PC-9 (cell line): ENCODE results near the gene ARHGAP32.

ENCODE experiments used
- EZH2 ChIP-seq: fragments of 200-600 bp; sonication (generic); IDR thresholded peaks from 2 replicates; pipeline ENCODE4 v1.8.0; 2017; ENCODE audit warnings: antibody characterized with exemption, low read depth
- TF ChIP-seq, protein P1 (sequence below): fragments of 200-600 bp; sonication (generic); conservative IDR thresholded peaks from 2 replicates; pipeline ENCODE4 v1.6.1; 2017; ENCODE audit warnings: mixed run types, antibody characterized with exemption, mild to moderate bottlenecking, moderate library complexity

GRCh38 chr11:129210831-129211181 is 18.7 kb upstream of the ARHGAP32 start:
- TF ChIP-seq, protein P1, sequence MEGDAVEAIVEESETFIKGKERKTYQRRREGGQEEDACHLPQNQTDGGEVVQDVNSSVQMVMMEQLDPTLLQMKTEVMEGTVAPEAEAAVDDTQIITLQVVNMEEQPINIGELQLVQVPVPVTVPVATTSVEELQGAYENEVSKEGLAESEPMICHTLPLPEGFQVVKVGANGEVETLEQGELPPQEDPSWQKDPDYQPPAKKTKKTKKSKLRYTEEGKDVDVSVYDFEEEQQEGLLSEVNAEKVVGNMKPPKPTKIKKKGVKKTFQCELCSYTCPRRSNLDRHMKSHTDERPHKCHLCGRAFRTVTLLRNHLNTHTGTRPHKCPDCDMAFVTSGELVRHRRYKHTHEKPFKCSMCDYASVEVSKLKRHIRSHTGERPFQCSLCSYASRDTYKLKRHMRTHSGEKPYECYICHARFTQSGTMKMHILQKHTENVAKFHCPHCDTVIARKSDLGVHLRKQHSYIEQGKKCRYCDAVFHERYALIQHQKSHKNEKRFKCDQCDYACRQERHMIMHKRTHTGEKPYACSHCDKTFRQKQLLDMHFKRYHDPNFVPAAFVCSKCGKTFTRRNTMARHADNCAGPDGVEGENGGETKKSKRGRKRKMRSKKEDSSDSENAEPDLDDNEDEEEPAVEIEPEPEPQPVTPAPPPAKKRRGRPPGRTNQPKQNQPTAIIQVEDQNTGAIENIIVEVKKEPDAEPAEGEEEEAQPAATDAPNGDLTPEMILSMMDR: no peak
- TF ChIP-seq EZH2: no peak
